ENCODE measurements around the gene SLC25A30.
"Not testable (repeated sequence)": the region's sequence is repeated elsewhere in the genome, so short reads cannot be mapped to it uniquely, and the experiment has no call there.

SLC25A30 gene

DNA sequence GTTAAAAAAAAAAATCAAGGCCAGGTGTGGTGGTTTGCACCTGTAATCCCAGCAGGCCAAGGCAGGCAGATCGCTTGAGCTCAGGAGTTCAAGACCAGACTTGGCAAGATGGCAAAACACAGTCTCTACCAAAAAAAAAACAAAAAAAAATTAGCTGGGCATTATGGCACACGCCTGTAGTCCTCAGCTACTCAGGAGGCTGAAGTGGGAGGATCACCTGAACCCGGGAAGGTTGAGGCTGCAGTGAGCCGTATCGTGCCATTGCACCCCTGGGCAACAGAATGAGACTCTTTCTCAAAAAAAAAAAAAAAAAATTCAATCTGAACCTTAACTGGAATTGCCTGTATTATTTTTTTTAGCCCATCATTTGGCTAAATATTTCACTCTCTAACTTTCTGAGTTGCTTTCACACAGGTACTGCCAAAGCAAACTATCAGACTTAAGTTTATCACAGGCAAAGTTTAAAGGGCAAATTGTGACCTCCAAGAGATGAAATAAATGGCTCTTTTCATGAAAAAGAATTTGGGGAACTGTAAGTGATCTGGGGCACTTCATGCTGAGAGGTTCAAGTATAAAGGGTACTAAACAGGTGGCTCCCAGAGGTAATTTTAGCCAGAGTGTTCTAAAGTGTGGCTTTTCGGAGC, 14.7 kb upstream of the SLC25A30 start:
- no peak for DNase-seq (ENCODE audit: low read depth)

GRCh38 chr13:45426056-45426841, 8.1 kb upstream of the SLC25A30 start:
- not testable (repeated sequence) for DNase-seq (ENCODE audit: low read depth)

DNA sequence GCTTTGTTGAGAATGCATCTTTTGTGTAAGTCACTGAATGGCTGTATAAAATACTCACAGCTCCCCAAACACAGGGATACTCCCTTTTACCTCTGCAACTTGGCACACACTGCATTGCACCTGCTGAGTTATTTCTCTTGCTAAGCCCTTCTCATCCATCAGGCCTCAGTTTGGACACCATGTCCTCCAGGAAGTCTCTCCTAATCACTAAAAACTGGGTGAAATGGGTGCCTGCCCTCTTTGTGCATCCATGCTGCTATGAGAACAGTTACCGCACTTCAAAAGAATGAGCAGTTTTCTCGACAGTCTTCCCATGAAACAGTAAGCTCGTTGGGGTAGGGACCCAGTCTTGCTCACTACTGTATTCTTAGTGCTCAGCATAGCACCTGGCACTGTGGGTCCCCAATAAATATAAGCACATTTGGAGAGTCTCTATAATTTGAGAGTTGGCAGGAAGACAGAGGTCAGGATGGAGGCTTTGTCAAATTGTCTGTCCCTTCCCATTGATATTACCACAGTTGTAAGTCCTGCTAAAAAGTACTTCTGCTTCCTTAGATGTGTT, 4.6 kb upstream of the SLC25A30 start:
- no peak for DNase-seq (ENCODE audit: low read depth)

DNA sequence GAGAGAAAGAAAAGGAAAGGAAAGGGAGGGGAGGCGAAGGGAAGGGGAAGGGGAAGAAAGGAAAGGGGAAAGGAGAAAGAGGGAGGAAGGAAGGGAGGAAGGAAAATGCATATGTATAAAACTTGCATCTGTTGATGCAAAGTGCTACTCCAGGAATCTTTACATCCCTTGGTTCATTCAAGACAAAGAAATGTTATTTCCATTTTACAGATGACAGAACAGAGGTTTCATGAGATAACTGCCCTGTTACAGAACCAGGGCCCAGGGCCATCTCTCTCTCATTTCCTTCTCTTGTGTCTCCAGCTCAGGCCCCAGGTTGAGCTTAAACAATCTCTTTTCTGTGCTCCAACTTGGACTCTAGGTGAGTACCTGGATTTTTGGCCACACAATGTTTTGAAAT, 1.8 kb upstream of the SLC25A30 start:
- DNase-seq (ENCODE audit: low read depth), result no peak

- not testable (repeated sequence) for DNase-seq (ENCODE audit: low read depth)
These were observed 1.2 kb upstream of the SLC25A30 start for GRCh38 chr13:45419389-45419788.

- no peak for DNase-seq (ENCODE audit: low read depth)
These were observed 1.6 kb downstream of the SLC25A30 start for GRCh38 chr13:45416516-45417128.

- DNase-seq (ENCODE audit: low read depth), result no peak
These were observed 3.1 kb downstream of the SLC25A30 start for GRCh38 chr13:45415112-45415511.

DNA sequence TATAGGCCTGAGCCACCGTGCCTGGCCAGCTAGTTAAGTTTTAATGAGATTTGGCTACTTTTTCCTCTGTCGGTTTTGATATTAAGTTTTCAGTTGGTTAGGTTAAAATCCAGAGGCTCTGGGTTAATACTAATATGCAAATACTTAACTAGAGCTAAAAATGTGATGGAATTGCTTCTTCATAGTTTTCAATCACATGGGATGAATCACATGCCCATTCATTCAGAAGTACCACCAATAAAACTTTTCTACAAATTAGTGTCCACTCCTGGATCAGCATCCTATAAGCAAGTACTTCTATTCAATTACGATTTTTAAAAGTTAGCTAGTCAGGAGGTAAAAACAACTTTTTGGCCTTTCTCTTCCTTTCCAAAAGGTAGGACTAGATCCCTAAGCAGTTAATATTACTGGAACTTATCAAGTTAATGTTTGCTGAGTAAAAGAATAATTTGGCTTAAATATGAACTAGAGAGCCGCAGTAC, 4.3 kb downstream of the SLC25A30 start:
- DNase-seq (ENCODE audit: low read depth), result peak; percentile 21

DNA sequence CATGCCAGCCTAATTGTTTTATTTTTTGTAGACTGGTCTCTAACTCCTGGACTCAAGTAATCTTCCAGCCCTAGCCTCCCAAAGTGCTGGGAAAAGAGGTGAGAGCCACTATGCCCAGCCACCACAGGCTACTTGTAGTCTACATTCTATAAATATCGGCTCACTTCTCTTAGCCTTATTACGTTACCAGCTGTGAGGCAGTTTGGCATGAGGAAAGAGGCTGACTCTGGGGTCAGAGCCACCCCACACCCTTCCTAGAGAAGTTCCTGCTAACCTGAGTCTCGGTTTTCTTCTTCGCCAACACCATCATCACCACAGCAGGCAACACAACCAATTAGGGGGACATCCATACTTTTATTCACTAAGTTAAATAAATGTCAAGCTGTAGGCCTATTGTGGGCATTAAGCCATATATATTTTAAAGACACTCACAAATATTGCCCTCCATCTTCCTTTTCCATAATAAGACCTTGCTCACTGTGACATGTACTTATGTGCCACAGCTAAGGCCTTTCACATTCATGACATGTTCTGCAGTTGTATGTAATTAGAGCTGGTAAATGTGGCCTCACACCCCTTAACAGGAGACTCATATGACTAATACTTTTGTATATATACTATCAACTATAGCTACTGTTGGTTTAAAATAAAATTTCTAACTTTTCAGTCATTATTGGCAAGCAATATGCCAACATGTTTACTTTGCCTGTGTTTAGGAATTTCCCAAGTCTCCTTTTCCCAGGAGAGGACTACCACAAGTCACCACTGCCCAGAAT, 5.7 kb downstream of the SLC25A30 start:
- DNase-seq (ENCODE audit: low read depth), result peak; percentile 29

- DNase-seq (ENCODE audit: low read depth), result no peak
These were observed 6.5 kb downstream of the SLC25A30 start for GRCh38 chr13:45411631-45412030.

DNA sequence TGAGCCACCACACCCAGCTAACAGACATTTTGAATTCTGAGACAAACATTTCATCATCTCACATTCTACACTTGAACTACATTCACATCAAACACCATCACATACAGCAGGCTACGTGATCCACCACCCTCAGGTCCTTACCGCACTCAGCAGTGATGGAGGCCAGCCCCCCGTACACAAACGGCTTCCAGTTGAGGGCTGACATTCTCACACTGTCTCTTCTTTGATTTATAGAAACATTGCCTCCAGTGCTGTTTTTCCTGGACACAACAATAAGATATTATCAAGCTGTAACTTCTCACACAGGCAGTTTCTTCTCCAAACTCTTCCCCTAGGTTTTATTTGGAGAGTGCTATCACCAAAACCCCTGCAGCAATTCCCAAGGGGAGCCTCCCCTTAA, 7.0 kb downstream of the SLC25A30 start:
- no peak for DNase-seq (ENCODE audit: low read depth)

GRCh38 chr13:45410466-45410865, 7.7 kb downstream of the SLC25A30 start:
- DNase-seq (ENCODE audit: low read depth), result no peak

DNA sequence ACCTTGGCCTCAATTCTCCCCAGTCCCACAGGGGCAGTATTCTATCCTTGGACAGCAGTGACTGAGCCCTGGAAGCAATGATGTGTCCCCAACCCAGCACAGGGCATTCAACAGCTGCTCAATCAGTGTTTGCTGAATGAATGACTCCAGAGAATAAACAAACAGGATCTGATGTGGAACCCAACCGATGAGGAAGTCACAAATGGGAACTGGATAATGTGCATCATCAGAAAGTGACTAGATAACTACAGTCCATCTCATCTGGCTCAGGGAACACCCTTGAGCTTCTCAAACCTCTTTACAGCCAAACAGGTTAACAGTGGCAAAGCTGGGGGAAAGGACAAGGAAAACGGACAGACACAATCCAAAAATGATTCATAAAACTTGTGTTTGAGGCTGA, 8.2 kb downstream of the SLC25A30 start:
- DNase-seq (ENCODE audit: low read depth), result no peak

GRCh38 chr13:45406421-45406820, 11.8 kb downstream of the SLC25A30 start:
- DNase-seq (ENCODE audit: low read depth), result no peak

- DNase-seq (ENCODE audit: low read depth), result no peak
These were observed 15.1 kb downstream of the SLC25A30 start for GRCh38 chr13:45403081-45403480.

DNA sequence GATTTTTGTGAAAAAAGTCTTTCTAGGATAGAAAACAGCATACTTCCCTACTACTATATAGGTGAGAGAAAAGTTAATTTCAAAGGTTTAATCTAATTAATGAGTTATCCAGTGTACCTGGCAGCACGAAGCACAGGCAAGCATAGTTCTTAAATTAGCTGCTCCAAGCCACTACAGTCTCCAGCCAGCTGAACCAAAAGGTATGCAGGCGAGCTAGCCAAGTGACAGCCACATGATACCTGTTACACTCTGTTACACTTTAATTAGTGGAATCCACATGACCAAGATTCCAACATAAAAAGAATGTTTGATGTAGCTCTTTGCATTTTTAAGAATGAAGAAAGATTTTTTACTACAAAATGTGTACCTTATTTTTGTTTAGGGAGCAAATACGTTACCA, 15.5 kb downstream of the SLC25A30 start:
- no peak for DNase-seq (ENCODE audit: low read depth)

GRCh38 chr13:45401314-45401713, 16.9 kb downstream of the SLC25A30 start:
- DNase-seq (ENCODE audit: low read depth), result no peak

DNA sequence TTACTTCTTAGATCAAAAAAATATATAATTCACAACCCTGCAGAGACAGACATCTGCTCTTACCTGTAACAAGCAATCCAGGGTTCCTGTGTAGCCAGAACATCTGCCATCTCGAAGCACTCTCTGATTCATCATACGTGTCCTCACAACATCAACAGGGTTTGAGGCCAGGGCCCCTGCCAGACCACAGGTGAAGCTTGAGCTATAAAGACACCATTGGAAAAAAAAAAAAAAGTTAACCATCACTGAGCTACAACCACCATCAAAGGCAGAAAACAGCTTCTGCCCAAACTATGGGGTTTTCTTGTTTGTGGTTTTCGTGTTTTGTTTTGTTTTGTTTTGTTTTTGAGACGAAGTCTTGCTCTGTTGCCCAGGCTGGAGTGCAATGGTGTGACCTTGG, 19.3 kb downstream of the SLC25A30 start:
- no peak for DNase-seq (ENCODE audit: low read depth)

- DNase-seq (ENCODE audit: low read depth), result peak; percentile 21
These were observed 21.6 kb downstream of the SLC25A30 start for GRCh38 chr13:45396533-45397095.

- peak; percentile 62 for DNase-seq (ENCODE audit: low read depth)
These were observed 24.1 kb downstream of the SLC25A30 start for GRCh38 chr13:45393941-45394570.

DNA sequence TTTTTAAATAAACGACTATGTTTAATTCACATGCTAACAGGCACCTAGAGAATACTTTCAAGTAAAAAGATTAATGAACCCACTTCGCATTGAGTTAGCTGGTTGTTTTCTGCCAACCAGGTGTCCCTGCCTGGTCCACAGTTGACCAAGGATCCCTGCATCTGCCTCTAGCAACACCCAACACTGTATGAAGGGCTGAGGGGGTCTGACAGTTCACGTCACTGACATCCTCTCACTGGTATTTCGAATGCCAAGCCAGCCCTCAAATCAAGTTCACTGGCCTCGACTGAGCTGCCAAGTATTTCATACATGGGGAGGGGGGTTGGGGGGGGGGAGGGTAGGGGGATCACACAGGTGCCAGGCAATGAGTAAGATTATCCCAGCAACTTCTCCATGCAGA, 25.4 kb downstream of the SLC25A30 start:
- DNase-seq (ENCODE audit: low read depth), result no peak
